Natural killer cell (primary cell): ENCODE measurements around the gene DDN. TPM values are rescaled to one million over a fixed set of nuclear protein-coding genes. Genes with fewer than 3 reads are reported as not detected.
A peak's percentile ranks its signal among the peaks of the same experiment; 100 is the strongest.

ENCODE experiments used
- ATAC-seq, 3 donors: fragments of 150-1000 bp in 2 of 3; fragments of 200-7000 bp in 1 of 3; cut with Tn5 transposase; 1 replicate in 1 of 3; 2 replicates in 2 of 3; pipeline ENCODE4 v1.10.0; 2021; ENCODE audit warnings: mild to moderate bottlenecking in 2 of 3, moderate library complexity in 2 of 3
- DNase-seq, 2 donors: peaks; one replicate each; pipeline versions ENCODE4 v3.0.0 to v3.0.0-alpha.2; 2013 to 2021; ENCODE audit warnings: mixed read lengths in 1 of 2
- H3K27ac ChIP-seq: one replicate; pipeline ENCODE4 v1.5.1; 2013; ENCODE audit warnings: mild to moderate bottlenecking, low read length
- H3K27me3 ChIP-seq: one replicate; pipeline ENCODE4 v1.6.1; 2013; ENCODE audit warnings: low read length; ENCODE audit not compliant: control insufficient read depth, insufficient read depth
- H3K36me3 ChIP-seq: one replicate; pipeline ENCODE4 v1.6.1; 2013; ENCODE audit warnings: low read length; ENCODE audit not compliant: control insufficient read depth, insufficient read depth
- H3K4me1 ChIP-seq: one replicate; pipeline ENCODE4 v1.6.1; 2013; ENCODE audit warnings: low read length; ENCODE audit not compliant: control insufficient read depth, insufficient read depth
- H3K4me3 ChIP-seq: one replicate; pipeline ENCODE4 v1.5.1; 2013; ENCODE audit warnings: low read length
- H3K9me3 ChIP-seq: one replicate; pipeline ENCODE4 v1.6.1; 2013; ENCODE audit warnings: low read length; ENCODE audit not compliant: control insufficient read depth, insufficient read depth
- H3K27ac Mint-ChIP-seq, 2 donors: one replicate each; pipeline ENCODE4 v1.8.0; 2022; ENCODE audit warnings: mild to moderate bottlenecking in 2 of 2, mixed read lengths in 2 of 2, moderate library complexity in 1 of 2
- H3K27me3 Mint-ChIP-seq, 2 donors: one replicate each; pipeline ENCODE4 v1.8.0; 2022; ENCODE audit warnings: low read depth in 2 of 2, mixed read lengths in 2 of 2
- H3K36me3 Mint-ChIP-seq: one replicate; pipeline ENCODE4 v1.8.0; 2022; ENCODE audit warnings: mixed read lengths
- H3K4me1 Mint-ChIP-seq, 2 donors: one replicate each; pipeline ENCODE4 v1.8.0; 2022; ENCODE audit warnings: mixed read lengths in 2 of 2
- H3K4me3 Mint-ChIP-seq: one replicate; pipeline ENCODE4 v1.8.0; 2022; ENCODE audit warnings: mild to moderate bottlenecking, moderate library complexity, mixed read lengths
- H3K9me3 Mint-ChIP-seq, 2 donors: one replicate each; pipeline ENCODE4 v1.8.0; 2022; ENCODE audit warnings: mixed read lengths in 2 of 2
- WGBS: methylation state at CpG from one replicate; pipeline ENCODE4 v1.1.7; 2013; ENCODE audit warnings: missing lambda C conversion rate; ENCODE audit not compliant: insufficient coverage; 5-methylcytosine and 5-hydroxymethylcytosine counted together
- intact Hi-C: fragments of 100-400 bp; cut with micrococcal nuclease; formaldehyde crosslinking; loops from one replicate; pipeline ENCODE4 v1.14.2; 2022
- total RNA-seq, 4 donors: library from RNA; stranded (reverse); fragments of 120-200 nt in 1 of 4; gene quantifications; one replicate each; pipeline versions ENCODE4 v1.2.3 to v1.2.4, GENCODE V29; 2013 to 2022
- TF ChIP-seq, protein P1 (sequence below): fragments of 200-600 bp; IDR thresholded peaks from one replicate; pipeline ENCODE4 v1.8.0; 2022; ENCODE audit warnings: antibody characterized with exemption

DDN gene
- total RNA-seq, 3 donors from 2014 or later (not counting 1 experiment from before 2014, with no cell fraction given) = 1.1 to 3.4 (median 1.4) TPM

- Mint-ChIP-seq H3K4me1 (peaks cover 23 to 26% of the 10 kb centered on the region in 2 donors), H3K27ac (no peak overlapping the region)
- WGBS = 93% methylated on average over 2 of the region's 2 CpGs
Measured at GRCh38 chr12:48985901-48986300, 13.3 kb downstream of the DDN start.

DNA sequence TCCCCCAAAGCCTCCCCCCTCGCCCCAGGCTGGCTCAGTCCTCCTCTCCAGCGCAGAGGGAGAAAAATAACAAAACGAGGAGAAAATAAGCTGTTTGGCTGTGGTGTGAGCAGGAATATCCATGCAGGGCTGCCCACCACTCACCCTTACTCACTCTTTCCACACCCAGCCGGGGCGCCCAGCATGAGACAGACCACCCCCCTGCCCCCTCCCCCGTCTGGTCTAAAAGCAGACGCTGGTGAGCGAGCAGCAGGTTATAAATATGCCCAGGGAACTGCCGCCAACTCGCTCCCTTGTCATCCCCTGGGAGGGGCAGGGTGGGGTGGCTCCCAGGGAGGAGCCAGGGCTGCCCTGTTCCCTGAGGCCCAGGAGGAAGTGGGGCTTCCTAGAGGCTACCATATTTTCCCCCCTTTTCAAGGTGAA, 13.7 kb downstream of the DDN start:
- no peak for ATAC-seq
- 41% methylated on average over 3 of the region's 10 CpGs for WGBS
- Mint-ChIP-seq H3K9me3 (no peaks in the 10 kb centered on the region), H3K4me1 (peaks cover 27 to 31% of the 10 kb centered on the region in 2 donors), H3K27ac (no peak overlapping the region), H3K4me3 (no peak overlapping the region), H3K27me3 (peaks cover 44 to 48% of the 10 kb centered on the region in 2 donors), H3K36me3 (no peaks in the 10 kb centered on the region)
- TF ChIP-seq, protein P1, sequence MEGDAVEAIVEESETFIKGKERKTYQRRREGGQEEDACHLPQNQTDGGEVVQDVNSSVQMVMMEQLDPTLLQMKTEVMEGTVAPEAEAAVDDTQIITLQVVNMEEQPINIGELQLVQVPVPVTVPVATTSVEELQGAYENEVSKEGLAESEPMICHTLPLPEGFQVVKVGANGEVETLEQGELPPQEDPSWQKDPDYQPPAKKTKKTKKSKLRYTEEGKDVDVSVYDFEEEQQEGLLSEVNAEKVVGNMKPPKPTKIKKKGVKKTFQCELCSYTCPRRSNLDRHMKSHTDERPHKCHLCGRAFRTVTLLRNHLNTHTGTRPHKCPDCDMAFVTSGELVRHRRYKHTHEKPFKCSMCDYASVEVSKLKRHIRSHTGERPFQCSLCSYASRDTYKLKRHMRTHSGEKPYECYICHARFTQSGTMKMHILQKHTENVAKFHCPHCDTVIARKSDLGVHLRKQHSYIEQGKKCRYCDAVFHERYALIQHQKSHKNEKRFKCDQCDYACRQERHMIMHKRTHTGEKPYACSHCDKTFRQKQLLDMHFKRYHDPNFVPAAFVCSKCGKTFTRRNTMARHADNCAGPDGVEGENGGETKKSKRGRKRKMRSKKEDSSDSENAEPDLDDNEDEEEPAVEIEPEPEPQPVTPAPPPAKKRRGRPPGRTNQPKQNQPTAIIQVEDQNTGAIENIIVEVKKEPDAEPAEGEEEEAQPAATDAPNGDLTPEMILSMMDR = no peak
- DNase-seq = no peak
- intact Hi-C loops = loop anchor here (5.0 kb wide), 1 partner anchor 83 kb away; a partner anchor contains a TSS
- H3K27ac ChIP-seq = no peak overlapping the region
- H3K36me3 ChIP-seq = no peaks in the 10 kb centered on the region
- peaks cover 21% of the 10 kb centered on the region for H3K4me1 ChIP-seq
- H3K9me3 ChIP-seq = no peaks in the 10 kb centered on the region
- H3K4me3 ChIP-seq = no peak overlapping the region
- H3K27me3 ChIP-seq = peaks cover 7% of the 10 kb centered on the region

More at GRCh38 chr12:48985901-48986300, 13.3 kb downstream of the DDN start:
- Histone ChIP-seq H3K27me3 (peaks cover 3% of the 10 kb centered on the region), H3K36me3 (no peaks in the 10 kb centered on the region), H3K9me3 (no peaks in the 10 kb centered on the region), H3K4me3 (no peak overlapping the region), H3K27ac (no peak overlapping the region), H3K4me1 (peaks cover 17% of the 10 kb centered on the region)
- Mint-ChIP-seq H3K9me3 (no peaks in the 10 kb centered on the region), H3K36me3 (no peaks in the 10 kb centered on the region), H3K4me3 (no peak overlapping the region), H3K27me3 (peaks cover 46 to 48% of the 10 kb centered on the region in 2 donors)
- intact Hi-C loops = loop anchor here (5.0 kb wide), 1 partner anchor 84 kb away; a partner anchor contains a TSS
- ATAC-seq = no peak
- TF ChIP-seq, protein P1 = no peak
- DNase-seq = no peak

GRCh38 chr12:48982397-48983080, 16.6 kb downstream of the DDN start:
- 74% methylated on average over 6 of the region's 6 CpGs for WGBS
- Mint-ChIP-seq H3K36me3 (no peaks in the 10 kb centered on the region), H3K9me3 (no peaks in the 10 kb centered on the region), H3K27me3 (peaks cover 28 to 32% of the 10 kb centered on the region in 2 donors), H3K4me3 (peak overlapping the region; percentile 89), H3K27ac (peak overlapping the region in 1 of 2 donors; percentile 94), H3K4me1 (peaks cover 46 to 51% of the 10 kb centered on the region in 2 donors)
- no peaks in the 10 kb centered on the region for H3K9me3 ChIP-seq
- no peak for ATAC-seq
- H3K36me3 ChIP-seq = no peaks in the 10 kb centered on the region
- no peak overlapping the region for H3K4me3 ChIP-seq
- H3K27ac ChIP-seq = no peak overlapping the region
- peaks cover 45% of the 10 kb centered on the region for H3K4me1 ChIP-seq
- TF ChIP-seq, protein P1 = no peak
- H3K27me3 ChIP-seq = peaks cover 10% of the 10 kb centered on the region
- intact Hi-C loops = no loop called here
- no peak for DNase-seq
